Measurements from ENCODE around the gene ARFGEF2. TPM values are rescaled to one million over a fixed set of nuclear protein-coding genes. Genes with fewer than 3 reads are reported as not detected.

Gene ARFGEF2
- total and polyA plus RNA-seq, 2 donors (not counting 3 experiments of a cell fraction or from before 2014, with no cell fraction given) = 12.7 to 32.6 TPM

- Histone ChIP-seq H3K36me3 (ENCODE audit: control insufficient read depth in 2 of 2, extremely low read depth in 1 of 2, insufficient read depth in 2 of 2, low read length in 2 of 2) (no peaks in the 10 kb centered on the region), H3K4me2 (ENCODE audit: insufficient read depth, low read length) (peak overlapping the region; percentile 92), H3K4me1 (ENCODE audit: control insufficient read depth, extremely low read depth, insufficient read depth, low read length) (peaks cover 24% of the 10 kb centered on the region), H3K27me3 (ENCODE audit: control insufficient read depth in 2 of 2, insufficient read depth in 2 of 2, low read length in 2 of 2) (no peaks in the 10 kb centered on the region), H3K4me3 (replicated peaks in 1 of 3; ENCODE audit: insufficient read depth in 1 of 3, low read depth in 1 of 3, low read length in 3 of 3) (peak overlapping the region; percentile 64 to 87 (median 86)), H2AFZ (ENCODE audit: low read depth, low read length) (peak overlapping the region; percentile 68), H3K79me2 (ENCODE audit: control insufficient read depth, insufficient read depth, low read length) (peaks cover 40% of the 10 kb centered on the region), H4K20me1 (replicated peaks; ENCODE audit: control insufficient read depth, extremely low read depth, insufficient read depth, low read length) (no peaks in the 10 kb centered on the region), H3K9ac (replicated peaks; ENCODE audit: extremely low read depth, insufficient read depth, low read length) (peak overlapping the region; percentile 94), H3K9me3 (replicated peaks; ENCODE audit: control insufficient read depth, insufficient read depth, low read length) (no peaks in the 10 kb centered on the region), H3K9me1 (replicated peaks; ENCODE audit: control insufficient read depth, extremely low read depth, insufficient read depth, low read length) (no peaks in the 10 kb centered on the region), H3K27ac (ENCODE audit: insufficient read depth, low read depth, low read length) (peak overlapping the region; percentile 81)
- DNase-seq (ENCODE audit: low read depth, low spot score) = peak; percentile 52
- peak; percentile 76 for FAIRE-seq
- ChIA-PET CTCF (interaction anchor here (1.0 to 1.5 kb wide), 3 partner anchors 8 to 173 kb away, joined by 3 to 5 read pairs (median 3); partner anchors contain the start of gene DDX27), POLR2A (interaction anchor here (0.5 to 1.3 kb wide), 2 partner anchors 17 to 111 kb away, joined by 3 to 5 read pairs; no protein-coding TSS in a partner anchor)
- dilution Hi-C loops (cut with MboI; ENCODE audit: extremely low pct_ligation_motif_present, low sequenced_read_pairs) (no loop called here), intact Hi-C loops (cut with micrococcal nuclease) (loop anchor here (2.0 to 5.0 kb wide), 2 partner anchors 63 to 118 kb away; no protein-coding TSS in a partner anchor)
- BruUV-seq (replicated peaks) = TSS peak; percentile 81
- TF ChIP-seq GATA2 (IDR thresholded peaks at IDR 0.05; ENCODE audit: insufficient read depth, insufficient read length, low read depth, low read length) (no peak), MYC (IDR thresholded peaks at IDR 0.05; ENCODE audit: low read depth, low read length) (peak; percentile 7)
Observed at GRCh38 chr20:49045440-49046086, 124.1 kb downstream of the ARFGEF2 start.

- Histone ChIP-seq H3K9me3 (replicated peaks; ENCODE audit: control insufficient read depth, insufficient read depth, low read length) (no peaks in the 10 kb centered on the region), H3K9ac (replicated peaks; ENCODE audit: extremely low read depth, insufficient read depth, low read length) (peak within 1 kb of the TSS; percentile 94), H3K36me3 (ENCODE audit: control insufficient read depth in 2 of 2, extremely low read depth in 1 of 2, insufficient read depth in 2 of 2, low read length in 2 of 2) (no peaks in the 10 kb centered on the region), H3K27ac (ENCODE audit: insufficient read depth, low read depth, low read length) (peak within 1 kb of the TSS; percentile 81), H3K79me2 (ENCODE audit: control insufficient read depth, insufficient read depth, low read length) (peaks cover 48% of the 10 kb centered on the region), H3K4me3 (replicated peaks in 1 of 3; ENCODE audit: insufficient read depth in 1 of 3, low read depth in 1 of 3, low read length in 3 of 3) (peak within 1 kb of the TSS; percentile 64 to 87 (median 86)), H3K4me1 (ENCODE audit: control insufficient read depth, extremely low read depth, insufficient read depth, low read length) (peaks cover 24% of the 10 kb centered on the region), H3K4me2 (ENCODE audit: insufficient read depth, low read length) (peak within 1 kb of the TSS; percentile 96), H3K27me3 (ENCODE audit: control insufficient read depth in 2 of 2, insufficient read depth in 2 of 2, low read length in 2 of 2) (no peaks in the 10 kb centered on the region), H4K20me1 (replicated peaks; ENCODE audit: control insufficient read depth, extremely low read depth, insufficient read depth, low read length) (no peaks in the 10 kb centered on the region), H3K9me1 (replicated peaks; ENCODE audit: control insufficient read depth, extremely low read depth, insufficient read depth, low read length) (no peaks in the 10 kb centered on the region), H2AFZ (ENCODE audit: low read depth, low read length) (peak within 1 kb of the TSS; percentile 84)
- intact Hi-C loops (cut with micrococcal nuclease) = loop anchor here (2.0 to 5.0 kb wide), 2 partner anchors 63 to 119 kb away; no protein-coding TSS in a partner anchor
- BruUV-seq (replicated peaks) = no TSS peak
- POLR2A ChIA-PET = interaction anchor here (0.7 to 1.3 kb wide), 2 partner anchors 17 to 34 kb away, joined by 3 read pairs; no protein-coding TSS in a partner anchor
- dilution Hi-C loops (cut with MboI; ENCODE audit: extremely low pct_ligation_motif_present, low sequenced_read_pairs) = no loop called here
- no peak for TF ChIP-seq JUN (IDR thresholded peaks at IDR 0.05; ENCODE audit: borderline replicate concordance, insufficient read depth, insufficient read length, low read depth)
- no peak for TF ChIP-seq EZH2 (IDR thresholded peaks at IDR 0.05; ENCODE audit: borderline replicate concordance, low read depth, low read length, severe bottlenecking)
- no peak for TF ChIP-seq MYC (IDR thresholded peaks at IDR 0.05; ENCODE audit: low read depth, low read length)
- TF ChIP-seq MAX (IDR thresholded peaks at IDR 0.05; ENCODE audit: insufficient read depth, insufficient read length) = peak; percentile 31
- peak; percentile 78 for TF ChIP-seq POLR2AphosphoS5 (IDR thresholded peaks at IDR 0.05; ENCODE audit: insufficient read depth, low read depth, low read length)
- TF ChIP-seq GATA2 (IDR thresholded peaks at IDR 0.05; ENCODE audit: insufficient read depth, insufficient read length, low read depth, low read length) = no peak
- peak; percentile 95 for TF ChIP-seq POLR2A (IDR thresholded peaks at IDR 0.05; ENCODE audit: low read depth, low read length)
- no peak for TF ChIP-seq CTCF (IDR thresholded peaks at IDR 0.05; ENCODE audit: extremely low read depth in 1 of 2, insufficient read depth in 1 of 2, low read depth in 1 of 2, low read length in 2 of 2)
- no peak for TF ChIP-seq FOS (IDR thresholded peaks at IDR 0.05; ENCODE audit: borderline replicate concordance, insufficient read depth, low read length)
- DNase-seq (ENCODE audit: low read depth, low spot score) (peak; percentile 95), FAIRE-seq (peak; percentile 96)
- CTCF ChIA-PET = interaction anchor here (1.0 to 1.5 kb wide), 3 partner anchors 9 to 173 kb away, joined by 3 to 5 read pairs (median 3); partner anchors contain the start of gene DDX27
Observed at GRCh38 chr20:49046087-49046900, 124.8 kb downstream of the ARFGEF2 start, which contains the start of gene CSE1L. CSE1L (plus strand) TSS chr20:49046312; CDS start chr20:49058464, 12,152 bp downstream.
